ENCODE data around the gene SPART. TPM values are rescaled to one million over a fixed set of nuclear protein-coding genes. Genes with fewer than 3 reads are reported as not detected.
A peak's percentile ranks its signal among the peaks of the same experiment; 100 is the strongest.

The SPART gene
- polyA plus RNA-seq, 1 donor = 44.0 TPM

DNA sequence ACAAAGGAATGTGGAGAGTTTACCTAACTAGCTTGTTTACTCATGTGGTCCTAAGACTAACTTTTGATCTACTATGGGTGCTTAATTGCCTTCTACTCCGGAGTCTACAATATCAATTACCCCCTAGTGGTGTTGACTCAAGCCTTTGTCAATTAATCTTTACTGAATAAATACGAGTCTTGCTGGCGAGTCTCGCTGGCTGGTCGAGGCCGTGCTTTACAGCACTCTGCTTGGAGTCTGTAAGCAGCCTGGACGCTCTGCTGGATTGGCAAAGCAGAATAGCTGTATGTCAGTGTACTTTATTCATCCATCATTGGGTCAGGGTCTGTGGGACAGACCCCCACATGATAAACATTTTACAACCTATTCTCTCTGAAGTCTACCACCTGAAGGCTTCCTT, 9.9 kb upstream of the SPART start:
- H3K9me3 ChIP-seq (ENCODE audit: control insufficient read depth, low read depth, low read length) = no peaks in the 10 kb centered on the region
- no peak overlapping the region for H3K4me3 ChIP-seq (ENCODE audit: low read length)
- H3K4me1 ChIP-seq (ENCODE audit: control insufficient read depth, insufficient read depth, low read length) = peaks cover 13% of the 10 kb centered on the region
- H3K27me3 ChIP-seq (ENCODE audit: control insufficient read depth, insufficient read depth, low read length) = no peaks in the 10 kb centered on the region
- H3K36me3 ChIP-seq (ENCODE audit: control insufficient read depth, insufficient read depth, low read length) = no peaks in the 10 kb centered on the region
- H3K27ac ChIP-seq (ENCODE audit: low read length) = peak overlapping the region; percentile 36
- DNase-seq = no peak
- WGBS (ENCODE audit: insufficient coverage, low lambda C conversion rate) = no CpG with 5 or more reads among the region's 7 CpGs

GRCh38 chr13:36355632-36356031, 9.4 kb upstream of the SPART start:
- H3K27me3 ChIP-seq (ENCODE audit: control insufficient read depth, insufficient read depth, low read length) = no peaks in the 10 kb centered on the region
- H3K36me3 ChIP-seq (ENCODE audit: control insufficient read depth, insufficient read depth, low read length) = no peaks in the 10 kb centered on the region
- no peak for DNase-seq
- no peak overlapping the region for H3K27ac ChIP-seq (ENCODE audit: low read length)
- H3K4me1 ChIP-seq (ENCODE audit: control insufficient read depth, insufficient read depth, low read length) = peaks cover 13% of the 10 kb centered on the region
- H3K9me3 ChIP-seq (ENCODE audit: control insufficient read depth, low read depth, low read length) = no peaks in the 10 kb centered on the region
- WGBS (ENCODE audit: insufficient coverage, low lambda C conversion rate) = no CpG with 5 or more reads among the region's 2 CpGs
- no peak overlapping the region for H3K4me3 ChIP-seq (ENCODE audit: low read length)

DNA sequence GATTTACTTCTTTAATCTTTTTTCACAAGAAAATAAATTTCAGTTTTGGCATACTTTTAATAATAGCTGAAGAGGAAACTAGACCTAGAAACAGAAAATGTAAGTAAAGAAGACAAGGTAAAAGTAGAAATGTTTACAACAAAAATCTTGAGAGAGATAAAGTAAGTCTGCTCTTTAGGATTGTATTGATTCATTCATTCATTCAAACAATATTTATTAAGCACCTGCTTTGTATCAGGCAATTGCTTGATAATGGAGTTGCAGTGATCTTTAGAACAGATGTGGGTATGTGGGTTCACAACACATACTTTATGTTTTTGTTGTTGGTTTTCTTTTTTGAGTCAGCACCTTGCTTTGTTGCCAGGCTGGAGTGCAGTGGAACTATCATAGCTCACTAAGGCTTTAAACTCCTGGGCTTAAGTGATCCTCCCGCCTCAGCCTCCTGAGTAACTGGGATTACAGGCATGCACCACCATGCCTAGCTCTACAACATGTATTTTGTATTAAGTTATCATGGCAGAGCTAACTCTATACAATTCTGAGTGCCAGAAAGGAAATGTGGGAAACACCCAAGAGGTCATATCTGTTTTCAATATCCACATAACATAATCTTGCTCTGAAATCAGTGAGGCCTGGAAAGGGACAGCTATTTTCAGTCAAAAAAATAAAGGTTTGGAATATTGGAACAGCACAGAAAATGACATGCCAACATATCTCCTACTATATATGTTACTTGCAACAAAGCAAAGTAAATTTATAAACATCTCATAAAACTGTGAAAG, 8.8 kb upstream of the SPART start:
- DNase-seq = no peak
- no peaks in the 10 kb centered on the region for H3K27me3 ChIP-seq (ENCODE audit: control insufficient read depth, insufficient read depth, low read length)
- peaks cover 13% of the 10 kb centered on the region for H3K4me1 ChIP-seq (ENCODE audit: control insufficient read depth, insufficient read depth, low read length)
- H3K9me3 ChIP-seq (ENCODE audit: control insufficient read depth, low read depth, low read length) = no peaks in the 10 kb centered on the region
- no CpG with 5 or more reads among the region's 1 CpG for WGBS (ENCODE audit: insufficient coverage, low lambda C conversion rate)
- no peak overlapping the region for H3K27ac ChIP-seq (ENCODE audit: low read length)
- H3K4me3 ChIP-seq (ENCODE audit: low read length) = no peak overlapping the region
- no peaks in the 10 kb centered on the region for H3K36me3 ChIP-seq (ENCODE audit: control insufficient read depth, insufficient read depth, low read length)

GRCh38 chr13:36353001-36353400, 6.8 kb upstream of the SPART start:
- WGBS (ENCODE audit: insufficient coverage, low lambda C conversion rate) = 72% methylated on average over 2 of the region's 3 CpGs
- Histone ChIP-seq H3K4me1 (ENCODE audit: control insufficient read depth, insufficient read depth, low read length) (peaks cover 9% of the 10 kb centered on the region), H3K27me3 (ENCODE audit: control insufficient read depth, insufficient read depth, low read length) (no peaks in the 10 kb centered on the region), H3K4me3 (ENCODE audit: low read length) (no peak overlapping the region), H3K36me3 (ENCODE audit: control insufficient read depth, insufficient read depth, low read length) (no peaks in the 10 kb centered on the region), H3K9me3 (ENCODE audit: control insufficient read depth, low read depth, low read length) (no peaks in the 10 kb centered on the region), H3K27ac (ENCODE audit: low read length) (no peak overlapping the region)
- no peak for DNase-seq

- Histone ChIP-seq H3K36me3 (ENCODE audit: control insufficient read depth, insufficient read depth, low read length) (no peaks in the 10 kb centered on the region), H3K4me1 (ENCODE audit: control insufficient read depth, insufficient read depth, low read length) (peaks cover 9% of the 10 kb centered on the region), H3K4me3 (ENCODE audit: low read length) (no peak overlapping the region), H3K27me3 (ENCODE audit: control insufficient read depth, insufficient read depth, low read length) (no peaks in the 10 kb centered on the region), H3K27ac (ENCODE audit: low read length) (no peak overlapping the region), H3K9me3 (ENCODE audit: control insufficient read depth, low read depth, low read length) (no peaks in the 10 kb centered on the region)
- no peak for DNase-seq
Measured at GRCh38 chr13:36352350-36352749, 6.2 kb upstream of the SPART start.

DNA sequence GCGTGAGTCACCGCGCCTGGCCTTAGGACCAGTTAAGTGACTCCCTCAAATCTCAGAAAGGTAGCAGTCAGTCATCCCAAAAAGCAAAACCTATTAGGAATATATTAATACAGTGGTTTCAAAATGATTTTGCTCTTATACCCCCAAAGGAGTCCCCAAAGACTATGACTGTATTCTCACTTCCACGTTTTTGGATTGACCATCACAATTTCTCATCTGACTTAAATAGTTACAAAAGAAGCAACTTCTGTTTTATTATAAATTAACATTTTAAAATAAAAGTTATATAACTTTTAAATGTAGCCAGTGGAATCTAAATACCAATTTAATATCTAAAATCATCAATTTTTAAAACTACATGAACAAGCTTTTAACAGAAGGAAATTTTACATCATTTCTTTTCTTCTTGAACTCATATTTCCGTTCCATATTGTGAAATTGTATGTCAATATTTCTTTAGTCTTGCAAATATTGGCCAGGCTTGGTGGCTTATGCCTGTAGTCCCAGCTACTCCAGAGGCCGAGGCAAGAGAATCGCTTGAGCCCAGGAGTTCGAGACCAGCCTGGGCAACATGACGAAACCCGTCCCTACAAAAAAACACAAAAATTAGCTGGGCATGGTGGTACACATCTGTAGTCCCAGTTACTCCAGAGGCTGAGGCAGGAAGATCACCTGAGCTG, 1.5 kb upstream of the SPART start:
- peaks cover 6% of the 10 kb centered on the region for H3K27me3 ChIP-seq (ENCODE audit: control insufficient read depth, insufficient read depth, low read length)
- no peak overlapping the region for H3K4me3 ChIP-seq (ENCODE audit: low read length)
- no peaks in the 10 kb centered on the region for H3K9me3 ChIP-seq (ENCODE audit: control insufficient read depth, low read depth, low read length)
- 100% methylated on average over 2 of the region's 10 CpGs for WGBS (ENCODE audit: insufficient coverage, low lambda C conversion rate)
- H3K36me3 ChIP-seq (ENCODE audit: control insufficient read depth, insufficient read depth, low read length) = no peaks in the 10 kb centered on the region
- no peak for DNase-seq
- H3K4me1 ChIP-seq (ENCODE audit: control insufficient read depth, insufficient read depth, low read length) = peaks cover 3% of the 10 kb centered on the region
- H3K27ac ChIP-seq (ENCODE audit: low read length) = no peak overlapping the region

GRCh38 chr13:36345438-36346221, 564 bp downstream of the SPART start:
- Histone ChIP-seq H3K27me3 (ENCODE audit: control insufficient read depth, insufficient read depth, low read length) (peaks cover 6% of the 10 kb centered on the region), H3K9me3 (ENCODE audit: control insufficient read depth, low read depth, low read length) (no peaks in the 10 kb centered on the region), H3K4me3 (ENCODE audit: low read length) (peak overlapping the region; percentile 83), H3K36me3 (ENCODE audit: control insufficient read depth, insufficient read depth, low read length) (no peaks in the 10 kb centered on the region), H3K27ac (ENCODE audit: low read length) (peak overlapping the region; percentile 98), H3K4me1 (ENCODE audit: control insufficient read depth, insufficient read depth, low read length) (peaks cover 3% of the 10 kb centered on the region)
- WGBS (ENCODE audit: insufficient coverage, low lambda C conversion rate) = no CpG with 5 or more reads among the region's 50 CpGs
- peak; percentile 59 to 77 for DNase-seq

DNA sequence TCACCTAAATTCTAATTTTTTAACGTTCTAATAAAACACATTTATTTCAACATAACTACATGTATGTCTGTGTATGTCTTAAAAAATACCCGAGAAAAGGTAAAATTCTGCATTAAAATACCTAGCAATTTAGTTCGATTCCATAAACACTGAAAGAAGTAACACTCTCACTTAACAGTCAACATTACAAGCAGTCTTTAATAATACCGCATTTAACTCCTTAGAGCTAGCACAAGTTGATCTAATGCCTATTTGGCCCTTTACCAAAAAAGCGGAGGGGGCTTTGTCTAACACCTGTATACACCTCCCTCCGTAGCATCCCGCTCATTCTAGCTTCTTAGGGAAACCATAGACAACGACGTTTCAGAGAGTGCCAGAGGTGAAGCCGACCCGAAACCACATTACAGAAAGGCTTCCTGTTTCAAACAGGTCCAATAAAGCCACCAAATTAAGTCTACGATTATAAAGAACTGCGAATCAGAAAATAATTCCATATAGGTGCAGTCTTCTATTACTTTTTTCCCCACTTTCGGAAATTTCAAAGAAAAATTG, 1.2 kb downstream of the SPART start:
- 39% methylated on average over 5 of the region's 14 CpGs for WGBS (ENCODE audit: insufficient coverage, low lambda C conversion rate)
- Histone ChIP-seq H3K4me1 (ENCODE audit: control insufficient read depth, insufficient read depth, low read length) (peaks cover 3% of the 10 kb centered on the region), H3K27me3 (ENCODE audit: control insufficient read depth, insufficient read depth, low read length) (peaks cover 6% of the 10 kb centered on the region), H3K4me3 (ENCODE audit: low read length) (peak overlapping the region; percentile 83), H3K36me3 (ENCODE audit: control insufficient read depth, insufficient read depth, low read length) (no peaks in the 10 kb centered on the region), H3K9me3 (ENCODE audit: control insufficient read depth, low read depth, low read length) (no peaks in the 10 kb centered on the region), H3K27ac (ENCODE audit: low read length) (peak overlapping the region; percentile 98)
- DNase-seq = no peak

DNA sequence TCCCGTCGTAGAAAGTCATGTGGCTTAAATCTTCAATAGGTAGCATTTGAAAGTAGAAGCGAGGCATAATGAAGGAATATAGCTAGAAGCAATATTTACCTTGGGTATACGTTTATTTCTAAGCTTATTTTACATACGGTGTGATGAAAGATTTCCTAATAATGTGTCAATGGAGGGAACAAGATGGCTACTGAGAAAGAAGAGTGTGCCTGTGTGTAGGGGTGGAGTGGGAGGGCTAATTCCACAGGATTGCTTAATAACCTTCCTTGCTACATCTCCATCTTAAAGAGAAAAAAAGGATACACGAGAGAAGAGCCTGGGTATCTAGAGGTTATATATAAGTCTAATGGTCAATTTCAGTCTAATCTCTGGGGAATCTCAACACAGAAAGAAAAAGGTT, 2.0 kb downstream of the SPART start:
- DNase-seq = peak in 1 of 2 donors; percentile 15
- Histone ChIP-seq H3K36me3 (ENCODE audit: control insufficient read depth, insufficient read depth, low read length) (no peaks in the 10 kb centered on the region), H3K27me3 (ENCODE audit: control insufficient read depth, insufficient read depth, low read length) (peaks cover 6% of the 10 kb centered on the region), H3K9me3 (ENCODE audit: control insufficient read depth, low read depth, low read length) (no peaks in the 10 kb centered on the region), H3K27ac (ENCODE audit: low read length) (peak overlapping the region; percentile 98), H3K4me3 (ENCODE audit: low read length) (no peak overlapping the region), H3K4me1 (ENCODE audit: control insufficient read depth, insufficient read depth, low read length) (peaks cover 3% of the 10 kb centered on the region)
- WGBS (ENCODE audit: insufficient coverage, low lambda C conversion rate) = 88% methylated on average over 4 of the region's 6 CpGs

- Histone ChIP-seq H3K4me3 (ENCODE audit: low read length) (no peak overlapping the region), H3K36me3 (ENCODE audit: control insufficient read depth, insufficient read depth, low read length) (no peaks in the 10 kb centered on the region), H3K27ac (ENCODE audit: low read length) (no peak overlapping the region), H3K9me3 (ENCODE audit: control insufficient read depth, low read depth, low read length) (no peaks in the 10 kb centered on the region), H3K27me3 (ENCODE audit: control insufficient read depth, insufficient read depth, low read length) (peaks cover 6% of the 10 kb centered on the region), H3K4me1 (ENCODE audit: control insufficient read depth, insufficient read depth, low read length) (peaks cover 3% of the 10 kb centered on the region)
- WGBS (ENCODE audit: insufficient coverage, low lambda C conversion rate) = no CpG with 5 or more reads among the region's 3 CpGs
- DNase-seq = no peak
Measured at GRCh38 chr13:36343766-36344165, 2.4 kb downstream of the SPART start.
